NCI-H226 (cell line): ENCODE measurements around the gene BMP7.
"Not testable (repeated sequence)": the region's sequence is repeated elsewhere in the genome, so short reads cannot be mapped to it uniquely, and the experiment has no call there.

Experiments used
- DNase-seq: peaks from one replicate; pipeline ENCODE4 v3.0.0-alpha.2; 2015

BMP7 gene

DNA sequence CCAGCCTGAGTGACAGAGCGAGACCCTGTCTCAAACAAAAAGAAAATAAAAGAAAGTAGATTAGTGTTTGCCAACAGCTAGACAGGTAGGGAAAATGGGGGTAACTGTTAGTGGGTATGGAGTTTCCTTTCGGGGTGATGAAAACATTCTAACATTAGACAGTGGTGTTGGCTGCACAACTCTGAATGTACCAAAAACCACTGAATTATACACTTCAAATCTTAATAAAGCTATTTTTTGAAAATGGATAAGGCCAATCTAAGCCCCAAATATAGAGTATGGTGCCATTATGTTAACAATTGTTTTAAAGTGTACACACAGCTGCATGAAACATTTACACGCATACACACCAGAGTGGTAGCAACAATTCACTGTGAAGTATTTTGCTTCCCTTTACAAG, 57.0 kb downstream of the BMP7 start:
- no peak for DNase-seq

- DNase-seq: peak; percentile 7
These were observed 58.2 kb downstream of the BMP7 start for GRCh38 chr20:57208198-57208597.

DNA sequence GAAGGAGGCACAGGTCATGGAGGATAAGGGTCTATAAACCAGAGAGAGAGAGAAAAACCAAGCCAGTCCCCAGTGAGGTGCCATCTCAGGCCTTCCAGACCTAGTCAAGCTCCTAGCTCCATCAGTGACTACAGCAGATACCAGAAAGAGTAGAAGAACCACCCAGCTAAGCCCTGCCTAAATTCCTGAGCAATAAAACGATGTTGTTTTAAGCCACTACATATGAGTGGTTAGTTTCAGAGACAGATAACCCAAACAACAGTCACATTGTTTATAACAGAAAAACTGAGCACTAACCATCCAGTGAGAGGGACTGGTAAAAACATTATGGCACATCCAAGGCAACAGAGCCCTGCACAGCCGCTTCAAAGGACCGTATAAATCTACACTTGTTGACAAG, 59.2 kb downstream of the BMP7 start:
- no peak for DNase-seq

GRCh38 chr20:57205606-57206219, 60.7 kb downstream of the BMP7 start:
- DNase-seq: no peak

DNA sequence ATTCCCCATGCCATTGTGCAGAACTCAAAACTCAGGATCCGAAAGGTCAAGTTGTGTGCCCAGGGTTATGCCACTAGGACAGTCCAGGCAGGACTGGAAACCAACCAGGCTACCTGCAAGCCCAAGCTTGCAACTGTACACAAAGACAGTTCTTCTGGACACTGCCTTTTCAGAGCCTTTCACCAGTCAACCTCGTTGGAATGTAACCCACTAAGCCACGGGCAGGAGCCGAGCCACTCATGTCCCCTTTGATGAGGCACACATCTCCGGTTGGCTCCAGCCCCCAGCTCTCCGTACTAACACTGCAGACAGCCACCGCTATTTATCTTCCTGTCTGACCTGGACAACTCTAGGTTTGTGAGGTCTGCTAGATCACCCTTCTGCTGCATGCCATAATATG, 62.5 kb downstream of the BMP7 start:
- no peak for DNase-seq

- DNase-seq: no peak
These were observed 63.2 kb downstream of the BMP7 start for GRCh38 chr20:57203204-57203603.

DNA sequence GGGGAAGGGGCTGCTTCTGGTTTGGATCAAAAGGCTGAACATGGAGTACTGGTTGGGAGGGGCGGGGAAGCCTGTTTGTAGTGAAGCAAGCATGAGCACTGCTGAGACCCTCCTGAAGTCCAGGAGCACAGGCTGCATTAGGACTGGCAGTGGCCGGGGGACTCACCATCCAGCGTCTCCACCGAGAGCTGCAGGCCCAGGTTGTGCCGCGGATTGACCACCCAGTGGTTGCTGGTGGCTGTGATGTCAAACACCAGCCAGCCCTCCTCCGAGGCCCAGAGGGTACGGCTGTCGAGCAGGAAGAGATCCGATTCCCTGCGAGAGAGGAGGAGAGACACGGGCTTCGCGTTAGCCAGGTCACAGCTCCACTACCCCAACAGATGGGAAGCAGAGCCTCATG, 64.1 kb downstream of the BMP7 start:
- no peak for DNase-seq

- DNase-seq: no peak
These were observed 65.4 kb downstream of the BMP7 start for GRCh38 chr20:57200882-57201695.

- no peak for DNase-seq
These were observed 66.6 kb downstream of the BMP7 start for GRCh38 chr20:57199656-57200405.

GRCh38 chr20:57198132-57199072, 68.0 kb downstream of the BMP7 start:
- no peak for DNase-seq

GRCh38 chr20:57197352-57198131, 68.9 kb downstream of the BMP7 start:
- DNase-seq: no peak

DNA sequence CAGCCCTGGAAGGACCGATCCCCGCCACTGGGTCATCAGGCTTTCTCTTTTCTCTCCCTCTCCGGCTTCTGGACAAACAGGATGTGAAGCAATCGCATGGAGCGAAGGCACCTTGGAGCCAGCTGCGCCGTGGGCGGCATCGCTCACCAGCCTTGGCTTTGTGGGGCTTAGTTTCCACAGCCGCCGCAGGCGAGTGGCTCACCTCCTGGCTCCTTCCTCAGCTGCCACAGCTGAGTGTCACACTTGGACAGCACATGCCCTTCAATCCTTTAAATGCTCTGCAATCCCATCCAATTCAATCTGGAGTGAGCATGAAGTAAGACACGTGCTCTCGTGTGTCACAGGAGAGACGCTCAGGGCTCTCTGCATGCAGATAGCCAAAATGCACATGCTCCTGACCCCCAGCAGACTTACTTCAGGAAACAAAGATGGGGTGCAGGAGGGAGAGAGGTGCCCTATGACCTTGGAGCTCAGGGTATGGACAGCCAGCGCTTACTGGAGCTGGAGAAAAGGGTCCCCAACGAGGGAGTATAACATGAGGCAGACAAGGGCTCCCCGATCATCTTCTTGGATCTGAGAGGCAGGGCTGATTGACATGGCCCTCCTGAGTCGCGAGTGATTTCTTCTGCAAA, 70.9 kb downstream of the BMP7 start:
- DNase-seq: no peak

- DNase-seq: no peak
These were observed 71.4 kb downstream of the BMP7 start for GRCh38 chr20:57195023-57195422.

DNA sequence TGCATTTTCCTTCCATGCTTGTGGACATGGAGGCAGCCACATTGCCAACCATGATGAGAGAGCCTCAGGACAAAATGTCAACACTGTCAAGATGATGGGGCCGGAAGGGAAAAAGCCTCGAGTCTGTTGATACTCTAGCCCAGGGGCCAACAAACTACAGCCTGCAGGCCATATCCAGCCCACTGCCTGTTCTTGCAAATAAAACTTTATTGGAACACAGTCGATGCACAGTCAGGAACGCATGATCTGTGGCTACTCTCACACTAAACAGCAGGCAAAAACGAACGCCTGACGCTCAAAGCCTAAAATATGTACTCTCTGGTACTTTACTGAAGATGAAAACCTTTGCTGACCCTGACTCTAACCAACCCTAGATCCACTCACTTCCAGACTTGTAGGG, 72.3 kb downstream of the BMP7 start:
- no peak for DNase-seq

DNA sequence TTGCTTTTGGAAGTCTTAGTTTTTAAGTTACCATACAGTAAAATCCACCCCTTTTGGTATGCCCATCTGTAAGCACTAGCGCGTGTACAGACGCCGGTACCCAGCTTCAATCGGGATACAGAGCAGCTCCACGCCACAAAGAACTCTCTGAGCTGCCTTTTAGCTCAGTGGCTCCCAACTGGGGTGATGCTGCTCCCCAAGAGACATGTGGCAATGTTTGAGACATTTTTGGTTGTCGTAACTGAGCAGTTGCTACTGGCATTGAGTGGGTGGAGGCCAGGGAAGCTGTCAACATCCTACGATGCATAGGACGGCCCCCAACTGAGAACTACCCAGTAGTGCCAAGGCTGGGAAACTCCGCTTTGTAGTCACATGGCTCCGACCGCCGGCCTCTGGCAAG, 73.3 kb downstream of the BMP7 start:
- no peak for DNase-seq

GRCh38 chr20:57192311-57192710, 74.1 kb downstream of the BMP7 start:
- DNase-seq: no peak

GRCh38 chr20:57191265-57191638, 75.2 kb downstream of the BMP7 start:
- not testable (repeated sequence) for DNase-seq

- no peak for DNase-seq
These were observed 75.7 kb downstream of the BMP7 start for GRCh38 chr20:57190536-57191264.

GRCh38 chr20:57189713-57190112, 76.7 kb downstream of the BMP7 start:
- no peak for DNase-seq

DNA sequence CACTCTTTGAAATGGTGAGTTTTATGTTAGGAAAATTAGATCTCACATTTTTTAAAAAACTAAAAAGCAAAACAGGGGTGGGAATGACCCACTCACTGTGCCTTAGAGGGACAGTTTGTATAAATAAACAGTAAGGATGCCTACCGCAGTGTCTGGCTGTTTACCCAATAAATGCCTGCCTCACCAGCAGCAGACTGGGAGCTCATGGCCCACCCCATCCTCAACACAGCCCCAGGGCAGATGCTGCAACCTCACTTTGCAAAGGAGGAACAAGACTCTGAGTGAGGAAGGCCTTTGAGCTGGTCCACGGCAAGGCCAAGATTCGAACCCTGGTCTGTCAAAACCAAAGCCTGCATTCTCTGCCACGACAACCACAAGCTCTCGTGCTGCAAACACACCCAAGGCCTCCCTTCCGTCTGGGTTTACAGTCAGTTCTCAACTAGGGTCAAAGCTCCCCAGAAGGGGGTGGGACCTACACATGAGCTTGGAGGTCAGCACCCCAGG, 77.8 kb downstream of the BMP7 start:
- DNase-seq: no peak

GRCh38 chr20:57188056-57188455, 78.4 kb downstream of the BMP7 start:
- DNase-seq: no peak
